DND-41 (cell line): ENCODE measurements around the gene SMARCB1.

Experiments used
- CTCF ChIP-seq: IDR thresholded peaks from 2 replicates; pipeline ENCODE4 v1.5.1; 2012; ENCODE audit warnings: borderline replicate concordance, low read length, moderate library complexity, mild to moderate bottlenecking; ENCODE audit not compliant: poor library complexity, severe bottlenecking; ENCODE audit errors: extremely low read depth
- EZH2 ChIP-seq: IDR thresholded peaks from 3 replicates; pipeline ENCODE4 v1.6.1; 2012; ENCODE audit warnings: borderline replicate concordance, low read depth, mild to moderate bottlenecking, moderate library complexity, low read length, inconsistent platforms; ENCODE audit not compliant: severe bottlenecking

DNA sequence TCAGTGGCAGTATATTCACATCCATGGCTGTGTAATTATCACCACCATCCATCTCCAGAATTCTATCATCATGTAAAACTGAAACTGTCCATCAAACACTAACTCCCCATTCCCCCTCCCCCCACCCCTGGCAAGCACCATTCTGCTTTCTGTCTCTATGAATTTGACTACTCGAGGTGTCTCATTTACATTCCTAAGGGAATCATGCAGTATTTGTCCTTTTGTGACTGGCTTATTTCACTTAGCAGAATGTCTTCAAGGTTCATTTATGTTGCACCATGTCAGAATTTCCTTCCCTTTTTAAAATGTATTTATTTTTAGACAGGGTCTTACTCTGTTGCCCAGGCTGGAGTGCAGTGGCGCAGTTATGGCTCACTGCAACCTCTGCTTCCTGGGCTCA lies 31.8 kb downstream of the SMARCB1 start:
- TF ChIP-seq CTCF (no peak), EZH2 (no peak)
